Kidney capillary endothelial cell (primary cell): ENCODE results near the gene SLC48A1.
A peak's percentile ranks its signal among the peaks of the same experiment; 100 is the strongest.

Experiments
- DNase-seq: peaks from one replicate; pipeline ENCODE4 v3.0.0-alpha.2; 2018; ENCODE audit warnings: low spot score

Gene SLC48A1

DNA sequence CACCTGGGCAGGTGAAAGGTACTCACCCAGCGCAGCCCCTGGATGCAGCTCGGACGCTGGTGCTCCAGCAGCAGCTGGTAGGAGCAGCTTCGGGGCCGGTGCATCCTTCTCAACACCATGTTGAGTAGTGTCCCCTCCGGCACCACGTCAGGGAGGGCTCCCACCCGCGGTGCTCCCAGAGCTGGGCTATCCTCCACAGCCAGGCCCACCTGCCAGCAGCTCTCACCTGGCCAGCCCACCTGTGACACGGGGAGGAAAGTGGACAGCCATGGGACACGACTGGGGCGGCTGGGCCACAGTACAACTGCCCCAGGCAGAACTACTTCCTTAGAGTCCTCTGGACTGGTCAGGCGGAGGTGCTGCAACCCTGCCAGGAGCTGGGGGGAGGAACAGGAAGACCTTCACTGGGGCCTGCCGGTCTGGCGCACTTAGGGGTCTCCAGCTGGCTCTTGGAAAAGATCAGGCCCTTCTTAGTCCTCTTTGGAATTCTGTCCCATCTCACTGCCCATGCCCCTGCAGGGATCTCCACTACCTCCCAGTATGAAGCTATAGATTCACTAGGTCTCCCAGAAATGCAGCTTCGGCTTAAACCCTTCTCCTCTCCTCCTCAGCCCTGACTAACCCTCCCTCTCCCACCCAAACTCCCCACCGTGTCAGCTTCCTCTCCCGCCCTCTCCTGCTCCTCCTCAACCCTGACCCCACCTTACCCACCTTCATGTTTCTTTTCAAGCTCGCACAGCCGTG is 15.0 kb upstream of the SLC48A1 start:
- no peak for DNase-seq

- DNase-seq, result no peak
Observed at GRCh38 chr12:47758584-47758833, 14.5 kb upstream of the SLC48A1 start.

DNA sequence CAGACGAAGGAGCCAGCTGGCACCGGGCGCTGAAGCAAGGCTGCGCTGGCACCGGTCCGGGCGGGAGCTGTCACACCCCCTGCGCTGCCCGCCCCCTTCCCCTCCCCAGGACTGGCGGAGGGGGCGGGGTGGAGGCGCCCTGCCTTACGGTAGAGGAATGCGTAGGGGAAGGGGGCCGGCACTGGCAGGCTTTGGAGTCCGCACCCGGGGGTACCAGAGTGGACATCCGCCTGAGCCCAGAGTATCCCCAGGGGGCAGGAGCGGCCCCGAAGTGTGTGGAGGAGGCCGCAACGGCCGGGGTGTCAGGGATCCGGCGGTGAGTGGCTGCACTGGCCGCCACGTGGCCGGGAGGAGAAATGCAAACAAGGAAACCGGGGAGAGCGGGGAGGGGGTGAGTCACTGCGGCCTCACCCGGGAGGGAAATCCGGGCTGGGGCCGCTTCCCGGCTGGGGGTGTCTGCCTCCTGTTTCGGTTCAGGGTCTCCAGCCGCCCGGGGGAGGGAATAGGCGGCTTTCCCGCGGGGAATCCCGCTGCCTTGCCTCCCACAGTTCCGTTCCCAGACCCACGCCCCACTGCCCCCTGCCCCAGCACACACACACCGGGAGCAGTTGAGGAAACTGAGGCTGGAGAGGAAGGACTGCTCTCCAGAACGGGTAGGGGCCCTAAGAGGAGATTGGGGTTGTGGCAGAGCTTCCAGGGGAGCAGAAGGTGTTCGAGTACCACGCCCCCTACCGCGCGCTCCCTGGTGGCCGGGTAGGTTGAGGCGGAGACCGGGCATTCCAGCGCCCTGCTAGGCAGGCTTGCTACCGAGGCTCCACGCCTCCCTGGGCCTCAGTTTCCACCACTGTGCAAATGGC is 14.0 kb upstream of the SLC48A1 start, which contains the start of gene RAPGEF3:
RAPGEF3 (minus strand) TSS at position 47 of the 857 bp plus-strand sequence. CDS start 324 bp downstream, outside the sequence.
- DNase-seq, result peak; percentile 92

- DNase-seq, result no peak
Observed at GRCh38 chr12:47762850-47763465, 10.1 kb upstream of the SLC48A1 start.

GRCh38 chr12:47763481-47764346 is 9.3 kb upstream of the SLC48A1 start:
- DNase-seq, result no peak

DNA sequence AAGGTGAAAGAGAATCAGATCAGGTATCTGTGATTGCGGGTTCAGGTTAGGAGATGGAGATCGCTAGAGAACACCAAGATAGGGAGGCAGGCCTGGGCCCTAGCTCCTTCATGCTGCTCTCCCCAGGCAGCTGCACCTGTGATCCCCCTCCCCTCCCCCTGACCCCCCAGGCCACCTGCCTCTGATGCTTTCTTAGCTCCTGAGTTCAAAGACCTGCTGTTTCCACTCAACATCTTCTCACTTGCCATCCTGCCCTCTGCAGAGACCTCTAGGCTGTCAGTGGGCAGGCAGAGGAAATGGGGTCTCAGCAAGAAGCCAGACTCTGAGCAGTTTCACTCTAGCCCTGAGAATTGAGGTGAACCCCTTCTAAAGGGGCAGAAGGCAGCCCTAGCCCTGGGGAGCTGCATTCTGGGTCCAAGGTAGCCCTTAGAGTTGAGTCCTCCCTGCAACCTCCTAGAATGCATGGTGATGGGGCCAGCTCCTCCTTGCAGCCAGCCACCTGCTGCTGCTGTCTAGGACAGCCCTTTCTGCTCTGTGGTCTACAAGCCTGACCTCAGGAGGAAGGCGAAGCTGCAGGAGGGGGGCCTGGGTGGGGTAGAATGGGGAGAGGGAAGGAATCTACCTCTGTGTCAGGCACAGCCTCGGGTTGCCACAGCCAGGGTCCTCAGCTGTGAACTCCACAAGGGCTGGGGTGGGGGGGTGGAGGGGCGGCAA is 6.4 kb upstream of the SLC48A1 start:
- no peak for DNase-seq

DNA sequence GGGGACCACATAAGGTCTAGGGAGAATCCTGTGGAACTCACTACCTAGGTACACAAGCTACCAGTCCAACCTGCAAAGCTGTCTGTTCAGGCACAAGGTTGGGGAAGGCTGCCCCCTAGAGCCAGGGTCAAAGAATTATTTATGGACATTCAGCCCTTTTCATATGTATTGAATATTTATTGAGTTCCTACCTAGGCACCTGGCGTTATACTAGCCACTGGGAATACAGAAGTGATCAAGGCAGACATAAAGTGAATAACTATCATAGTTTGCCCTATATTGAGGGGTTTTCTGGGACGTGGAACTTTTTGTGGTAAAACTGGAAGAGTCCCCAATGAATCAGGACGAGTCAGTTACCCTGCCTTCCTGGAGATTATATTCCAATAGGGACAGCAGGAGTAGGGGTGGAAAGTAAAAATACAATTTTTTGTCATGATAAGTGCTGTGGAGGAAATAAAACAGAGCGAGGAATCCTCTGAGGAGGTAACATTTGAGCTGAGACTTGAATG is 5.8 kb upstream of the SLC48A1 start:
- DNase-seq, result no peak

DNA sequence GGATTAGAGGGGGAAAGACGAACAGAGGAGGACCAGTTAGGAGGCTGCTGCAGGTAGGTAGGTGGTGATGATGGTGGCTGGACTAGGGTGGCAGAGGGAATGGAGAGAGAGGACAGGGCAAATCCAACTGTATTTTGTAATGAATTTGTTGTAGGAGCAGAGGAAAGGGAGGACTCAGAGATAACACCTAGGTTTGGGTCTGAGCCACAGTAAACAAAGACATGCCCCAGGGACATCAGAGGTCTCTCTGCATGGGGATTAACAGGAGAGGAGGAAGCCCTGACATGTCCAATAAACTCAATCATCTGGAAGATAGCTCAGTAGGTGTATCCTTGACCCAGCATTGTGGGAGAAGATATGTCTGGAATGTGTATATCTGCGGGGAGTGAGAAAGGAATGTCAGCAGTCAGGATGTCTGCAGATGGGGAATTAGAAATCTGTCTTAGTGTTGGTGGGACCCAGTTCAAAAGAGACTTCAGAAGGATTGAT is 4.7 kb upstream of the SLC48A1 start:
- DNase-seq, result no peak

DNA sequence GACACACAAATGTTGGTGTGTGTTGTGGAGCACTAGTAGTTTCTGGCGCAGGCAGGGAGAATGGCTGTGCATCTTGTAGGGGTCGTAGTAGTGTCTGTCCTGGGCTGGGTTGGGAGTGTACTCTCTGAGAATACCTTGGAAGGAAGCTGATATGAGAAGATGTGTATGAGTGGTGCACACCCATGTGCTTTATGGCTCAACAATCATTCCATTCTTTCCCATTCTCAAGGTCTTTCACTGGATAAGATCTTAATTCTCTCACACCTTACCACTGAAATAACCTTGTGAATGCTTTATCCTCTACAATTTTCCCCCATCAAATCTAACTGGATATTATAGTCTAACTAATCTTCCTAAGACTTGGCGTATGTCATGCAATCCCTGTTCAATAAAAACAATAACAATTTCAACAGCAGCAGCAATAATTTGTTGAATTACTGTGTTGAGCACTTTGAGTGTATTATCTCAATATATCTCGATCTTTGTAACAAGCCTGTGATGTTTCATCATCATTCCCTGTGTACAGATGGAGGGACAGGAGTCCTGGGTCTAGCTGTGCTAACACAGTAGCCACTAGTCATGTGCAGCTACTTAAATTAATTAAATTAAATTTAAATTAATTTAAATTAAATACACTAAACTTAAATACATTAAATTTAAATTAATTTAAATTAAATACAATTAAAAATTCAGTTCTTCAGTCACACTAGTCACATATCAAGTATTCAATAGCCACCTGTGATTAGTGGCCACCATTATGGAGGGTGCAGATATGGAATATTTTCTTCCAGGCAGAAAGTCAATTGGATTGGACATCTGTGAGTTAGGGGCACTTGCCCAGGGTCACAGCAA is 3.6 kb upstream of the SLC48A1 start:
- DNase-seq, result no peak

- no peak for DNase-seq
Observed at GRCh38 chr12:47770086-47770726, 2.8 kb upstream of the SLC48A1 start.

DNA sequence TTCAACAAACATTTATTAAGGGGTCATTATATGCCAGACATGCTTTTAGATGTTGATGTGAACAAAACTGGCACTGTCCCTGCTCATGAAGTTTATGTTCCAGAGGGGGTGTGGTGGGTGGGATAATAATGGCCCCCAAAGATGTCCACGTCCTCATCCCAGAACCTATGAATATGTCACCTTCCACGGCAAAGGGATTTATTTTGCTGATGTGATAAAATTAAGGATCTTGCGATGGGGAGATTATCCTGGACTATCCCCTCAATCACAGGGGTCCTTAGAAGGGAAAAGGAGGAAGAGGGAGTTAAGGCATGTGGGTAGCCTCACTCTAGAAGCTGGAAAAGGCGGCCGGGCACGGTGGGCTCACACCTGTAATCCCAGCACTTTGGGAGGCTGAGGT is 1.7 kb upstream of the SLC48A1 start:
- no peak for DNase-seq

DNA sequence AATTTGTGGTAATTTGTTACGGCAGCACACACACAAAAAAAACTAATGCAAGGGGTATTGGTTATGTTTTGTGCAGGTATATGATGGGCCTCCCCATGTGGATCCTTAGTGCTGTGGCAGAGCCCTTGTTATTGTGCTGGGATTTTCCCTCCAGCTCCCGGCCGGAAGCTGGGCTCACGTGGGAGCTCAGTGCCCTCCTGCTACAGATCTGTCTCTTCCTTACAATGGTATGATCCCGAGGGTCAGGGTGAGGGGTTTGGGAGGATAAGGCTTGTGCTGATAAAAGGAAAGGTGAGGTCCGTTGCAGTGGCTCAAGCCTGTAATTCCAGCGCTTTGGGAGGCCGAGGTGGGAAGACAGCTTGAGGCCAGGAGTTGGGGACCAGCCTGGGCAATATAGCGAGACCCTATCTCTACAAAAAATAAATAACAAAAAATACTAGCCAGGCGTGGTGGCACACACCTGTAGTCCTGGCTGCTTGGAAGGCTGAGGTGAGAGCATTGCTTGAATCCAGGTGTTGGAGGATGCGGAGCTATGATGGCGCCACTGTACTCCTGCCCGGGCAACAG is 861 bp upstream of the SLC48A1 start:
- DNase-seq, result no peak

DNA sequence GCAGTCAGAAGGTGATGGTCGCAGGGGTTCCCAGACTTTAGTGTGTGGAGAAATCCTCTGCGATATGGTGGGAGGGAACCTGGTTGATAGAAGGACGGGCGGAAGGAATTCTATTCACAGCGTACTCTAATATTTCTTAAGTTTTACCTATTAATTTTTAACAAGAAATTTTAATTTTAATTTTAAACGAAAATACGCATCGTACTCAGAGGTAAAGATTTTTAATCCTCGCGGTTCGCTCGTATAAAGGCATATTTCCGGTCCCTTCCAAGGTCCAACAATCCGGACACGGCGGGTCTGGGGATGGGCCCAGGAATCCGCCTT is 338 bp upstream of the SLC48A1 start:
- no peak for DNase-seq

- DNase-seq, result no peak
Observed at GRCh38 chr12:47773858-47774580, 981 bp downstream of the SLC48A1 start.

GRCh38 chr12:47774663-47775062 is 1.6 kb downstream of the SLC48A1 start:
- no peak for DNase-seq

DNA sequence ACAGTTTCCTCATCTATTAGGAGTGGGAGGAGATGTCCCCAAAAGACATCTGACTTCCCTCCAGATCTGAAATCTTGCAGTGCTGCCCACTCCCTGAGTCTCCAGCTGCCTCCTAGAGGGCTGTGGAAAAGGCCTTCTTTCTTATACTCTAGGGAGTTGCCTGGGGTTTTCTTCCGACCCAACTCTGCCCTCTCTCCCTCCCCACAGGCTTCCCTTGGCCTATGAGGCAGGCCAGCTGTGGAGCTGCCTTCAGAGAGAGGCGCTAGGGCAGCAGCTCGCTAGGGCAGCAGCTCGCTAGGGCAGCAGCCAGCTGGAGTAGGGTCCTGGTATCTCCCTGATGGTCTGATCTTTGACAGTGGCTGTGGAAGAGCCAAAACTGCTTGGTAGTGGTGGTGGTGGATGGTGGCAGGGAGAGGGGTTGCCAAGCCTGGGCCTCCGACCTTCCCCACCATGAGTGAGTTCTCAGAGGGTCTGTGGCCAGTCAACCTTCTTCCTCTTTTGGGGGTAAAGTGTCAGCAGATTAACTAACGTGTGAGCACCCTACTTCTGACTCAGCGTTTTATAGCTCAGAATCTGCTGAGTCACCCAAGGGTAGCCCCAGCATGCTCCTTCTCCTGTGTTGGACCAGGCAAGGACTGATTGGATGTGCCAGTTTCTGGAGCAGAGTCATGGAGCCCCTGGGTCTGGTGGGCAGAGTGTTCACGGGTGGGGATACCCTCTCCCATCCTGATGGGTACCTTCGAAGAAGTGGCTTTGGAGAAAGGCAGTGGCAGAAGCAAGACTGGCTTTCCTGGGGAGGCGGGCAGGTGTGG is 2.3 kb downstream of the SLC48A1 start:
- DNase-seq, result no peak

GRCh38 chr12:47776471-47777143 is 3.6 kb downstream of the SLC48A1 start:
- no peak for DNase-seq
